Activated naive CD8-positive, alpha-beta T cell treated with anti-CD3 and anti-CD28 coated beads, Interleukin-2, amount 50 U/mL, for 16 hours (primary cell): ENCODE measurements around the gene ZMAT5.
"Not testable (repeated sequence)": the region's sequence is repeated elsewhere in the genome, so short reads cannot be mapped to it uniquely, and the experiment has no call there.

Source experiments
- DNase-seq: peaks from one replicate; pipeline ENCODE4 v3.0.0-alpha.2; 2020; ENCODE audit warnings: low read depth, low spot score

ZMAT5 gene

GRCh38 chr22:29754658-29755395 lies 12.0 kb downstream of the ZMAT5 start:
- DNase-seq, result not testable (repeated sequence)

GRCh38 chr22:29753808-29754657 lies 12.8 kb downstream of the ZMAT5 start:
- DNase-seq, result no peak

GRCh38 chr22:29751669-29752068 lies 15.1 kb downstream of the ZMAT5 start:
- DNase-seq, result no peak

GRCh38 chr22:29750559-29751538 lies 16.0 kb downstream of the ZMAT5 start:
- DNase-seq, result no peak

- no peak for DNase-seq
Observed at GRCh38 chr22:29750029-29750428, 16.8 kb downstream of the ZMAT5 start.

GRCh38 chr22:29748248-29748893 lies 18.4 kb downstream of the ZMAT5 start:
- DNase-seq, result no peak

- DNase-seq, result no peak
Observed at GRCh38 chr22:29747832-29748231, 19.0 kb downstream of the ZMAT5 start.

- DNase-seq, result no peak
Observed at GRCh38 chr22:29744902-29745301, 21.9 kb downstream of the ZMAT5 start.

- no peak for DNase-seq
Observed at GRCh38 chr22:29742326-29742725, 24.5 kb downstream of the ZMAT5 start.

GRCh38 chr22:29741926-29742325 lies 24.9 kb downstream of the ZMAT5 start:
- DNase-seq, result no peak

GRCh38 chr22:29740216-29740615 lies 26.6 kb downstream of the ZMAT5 start:
- no peak for DNase-seq

- no peak for DNase-seq
Observed at GRCh38 chr22:29739346-29739875, 27.4 kb downstream of the ZMAT5 start.

GRCh38 chr22:29738118-29738815 lies 28.5 kb downstream of the ZMAT5 start:
- no peak for DNase-seq

GRCh38 chr22:29737251-29738117 lies 29.3 kb downstream of the ZMAT5 start:
- no peak for DNase-seq

- DNase-seq, result no peak
Observed at GRCh38 chr22:29735416-29735815, 31.4 kb downstream of the ZMAT5 start.

- DNase-seq, result no peak
Observed at GRCh38 chr22:29734838-29735237, 32.0 kb downstream of the ZMAT5 start.

GRCh38 chr22:29734406-29734805 lies 32.4 kb downstream of the ZMAT5 start:
- no peak for DNase-seq

- no peak for DNase-seq
Observed at GRCh38 chr22:29733362-29734201, 33.2 kb downstream of the ZMAT5 start.
